OCI-LY3 (cell line): ENCODE data around the gene COTL1.

ENCODE experiments used
- EZH2phosphoT487 ChIP-seq: fragments of 200-600 bp; shearing (Covaris generic); IDR thresholded peaks from 2 replicates; pipeline ENCODE4 v1.6.1; 2018; ENCODE audit warnings: antibody characterized with exemption, mixed run types, low read depth
- TF ChIP-seq, protein P1 (sequence below): fragments of 200-600, 300-600 bp; sonication (generic); IDR thresholded peaks from 2 replicates; pipeline ENCODE4 v1.5.1; 2014; ENCODE audit warnings: antibody characterized with exemption, low read length, low read depth

DNA sequence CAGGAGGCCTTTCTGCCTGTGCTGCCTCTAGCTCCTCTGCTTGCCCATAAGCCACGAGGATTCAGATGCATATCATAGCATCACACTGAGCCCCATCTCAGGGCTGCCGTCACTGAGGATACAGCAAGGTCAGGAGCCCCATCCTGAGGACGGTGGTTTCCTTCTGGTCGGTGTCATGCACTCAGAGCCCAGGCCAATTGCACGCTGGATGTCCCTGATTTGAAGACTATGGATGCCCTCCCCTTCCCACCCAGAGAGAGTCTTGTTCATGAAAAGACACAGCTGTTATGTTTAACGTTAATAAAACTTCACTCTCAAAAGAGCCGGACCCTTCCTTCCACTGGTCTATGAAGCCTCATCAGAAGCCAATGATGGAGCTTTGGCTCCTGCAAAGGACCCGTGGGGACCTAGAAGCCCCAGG lies 19.9 kb downstream of the COTL1 start:
- TF ChIP-seq, protein P1, sequence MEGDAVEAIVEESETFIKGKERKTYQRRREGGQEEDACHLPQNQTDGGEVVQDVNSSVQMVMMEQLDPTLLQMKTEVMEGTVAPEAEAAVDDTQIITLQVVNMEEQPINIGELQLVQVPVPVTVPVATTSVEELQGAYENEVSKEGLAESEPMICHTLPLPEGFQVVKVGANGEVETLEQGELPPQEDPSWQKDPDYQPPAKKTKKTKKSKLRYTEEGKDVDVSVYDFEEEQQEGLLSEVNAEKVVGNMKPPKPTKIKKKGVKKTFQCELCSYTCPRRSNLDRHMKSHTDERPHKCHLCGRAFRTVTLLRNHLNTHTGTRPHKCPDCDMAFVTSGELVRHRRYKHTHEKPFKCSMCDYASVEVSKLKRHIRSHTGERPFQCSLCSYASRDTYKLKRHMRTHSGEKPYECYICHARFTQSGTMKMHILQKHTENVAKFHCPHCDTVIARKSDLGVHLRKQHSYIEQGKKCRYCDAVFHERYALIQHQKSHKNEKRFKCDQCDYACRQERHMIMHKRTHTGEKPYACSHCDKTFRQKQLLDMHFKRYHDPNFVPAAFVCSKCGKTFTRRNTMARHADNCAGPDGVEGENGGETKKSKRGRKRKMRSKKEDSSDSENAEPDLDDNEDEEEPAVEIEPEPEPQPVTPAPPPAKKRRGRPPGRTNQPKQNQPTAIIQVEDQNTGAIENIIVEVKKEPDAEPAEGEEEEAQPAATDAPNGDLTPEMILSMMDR, result no peak
- no peak for TF ChIP-seq EZH2phosphoT487
